ELF-1 (cell line): ENCODE measurements around the gene AP3S2.
A peak's percentile ranks its signal among the peaks of the same experiment; 100 is the strongest.
"Not testable (repeated sequence)": the region's sequence is repeated elsewhere in the genome, so short reads cannot be mapped to it uniquely, and the experiment has no call there.

Experiments
- DNase-seq: peaks from one replicate; pipeline ENCODE4 v3.0.0-alpha.2; 2016; ENCODE audit warnings: low read depth, low spot score

Gene AP3S2

DNA sequence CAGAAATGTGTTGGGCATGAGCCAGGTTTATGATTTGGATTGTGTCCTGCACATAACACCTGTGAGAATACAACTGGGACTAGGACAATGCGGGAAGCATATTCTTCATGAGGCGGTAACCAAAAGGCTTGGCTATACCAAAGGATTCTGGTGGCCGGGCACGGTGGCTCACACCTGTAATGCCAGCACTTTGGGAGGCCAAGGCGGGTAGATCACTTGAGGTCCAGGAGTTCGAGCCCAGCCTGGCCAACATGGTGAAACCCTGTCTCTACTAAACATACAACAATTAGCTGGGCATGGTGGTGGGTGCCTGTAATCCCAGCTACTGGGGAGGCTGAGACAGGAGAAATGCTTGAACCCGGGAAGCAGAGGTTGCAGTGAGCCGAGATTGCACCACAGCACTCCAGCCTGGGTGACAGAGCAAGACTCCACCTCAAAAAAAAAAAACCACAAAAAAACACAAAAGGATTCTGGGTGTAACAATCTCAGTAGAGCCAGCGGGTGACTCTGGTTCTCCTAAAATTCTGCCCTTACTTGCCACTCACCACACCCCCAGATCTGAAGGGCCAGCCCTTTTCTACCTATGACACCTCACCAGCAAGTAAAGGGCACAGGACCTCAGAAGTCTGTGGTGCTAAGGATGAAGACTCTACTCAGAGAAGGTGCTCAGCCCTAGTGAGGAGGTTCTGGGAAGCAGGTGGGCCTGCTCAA lies 59.2 kb downstream of the AP3S2 start:
- not testable (repeated sequence) for DNase-seq

DNA sequence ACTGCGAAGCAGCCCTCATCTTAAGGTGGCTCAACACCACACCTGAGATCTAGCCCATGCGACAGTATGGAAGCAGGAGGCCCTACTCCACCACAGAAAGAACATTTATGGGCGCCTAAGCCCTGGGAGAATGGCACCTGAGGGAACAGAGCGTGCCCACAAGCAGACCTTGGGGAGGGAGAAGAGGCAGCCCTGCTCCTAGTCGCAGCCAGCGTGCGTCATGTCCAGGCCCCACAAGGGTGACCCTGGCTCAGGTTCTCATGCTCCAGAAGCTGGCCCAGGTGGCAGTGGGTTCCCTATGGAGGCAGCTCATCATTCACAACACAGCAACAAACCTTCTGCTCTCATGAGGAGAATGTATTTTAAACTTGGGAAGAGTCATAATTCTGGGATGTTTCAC lies 59.8 kb downstream of the AP3S2 start:
- DNase-seq, result no peak

DNA sequence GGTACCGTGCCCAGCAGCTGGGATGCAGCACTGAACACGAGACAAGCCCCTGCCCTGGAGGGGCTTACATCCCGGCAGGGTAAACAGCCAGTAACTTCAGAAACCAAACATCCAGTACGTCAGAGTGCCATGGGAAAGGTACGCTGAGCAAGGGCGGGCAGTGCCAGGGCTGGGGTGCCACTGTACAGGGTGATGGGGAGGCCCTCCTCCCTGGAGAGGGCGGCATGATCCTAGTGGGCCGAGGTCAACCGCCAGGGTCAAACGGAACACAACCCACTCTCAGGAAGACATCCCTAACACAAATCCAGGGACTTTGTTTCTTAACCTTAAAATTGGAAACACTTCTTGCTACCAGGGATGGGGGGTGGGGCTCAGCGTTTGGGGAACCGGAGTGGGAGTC lies 63.2 kb downstream of the AP3S2 start:
- DNase-seq, result no peak

DNA sequence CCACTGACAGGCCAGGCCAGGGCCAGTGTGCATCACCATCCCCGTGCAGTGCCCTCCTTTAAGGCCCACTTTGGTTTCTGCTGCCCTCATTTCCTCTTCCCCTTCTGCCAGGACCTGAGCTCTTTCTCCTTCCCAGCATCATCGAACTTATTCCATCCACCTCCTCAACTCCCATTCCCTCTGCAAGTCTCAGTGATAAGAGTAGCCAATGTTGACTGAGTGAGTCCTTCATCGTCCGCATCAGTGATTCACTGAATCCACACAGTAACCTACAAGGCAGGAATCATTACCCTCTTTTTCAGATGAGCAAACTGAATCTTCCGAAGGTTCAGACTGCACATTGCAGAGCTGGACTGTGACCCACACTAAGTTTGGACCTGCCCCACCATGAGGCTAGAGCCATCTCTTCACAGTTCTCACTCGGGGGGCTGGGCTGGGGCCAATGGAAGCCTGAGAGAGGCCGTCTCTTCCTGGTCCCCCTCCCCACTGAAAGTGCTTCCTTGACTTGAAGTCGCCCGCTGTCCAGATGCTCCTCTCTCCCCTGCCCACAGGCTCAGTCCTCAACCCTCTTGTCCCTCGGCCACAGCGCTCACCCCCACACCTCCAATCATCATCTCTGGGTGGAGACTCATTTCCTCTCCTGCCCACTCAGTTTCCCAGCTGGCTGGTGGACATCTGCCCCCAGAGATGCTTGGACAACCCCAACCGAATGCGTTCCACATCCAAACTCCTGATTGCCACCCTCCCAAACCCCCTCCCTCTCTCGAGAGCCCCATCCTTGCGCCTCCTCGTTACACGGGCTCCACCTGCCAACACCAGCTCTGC lies 64.0 kb downstream of the AP3S2 start:
- no peak for DNase-seq

DNA sequence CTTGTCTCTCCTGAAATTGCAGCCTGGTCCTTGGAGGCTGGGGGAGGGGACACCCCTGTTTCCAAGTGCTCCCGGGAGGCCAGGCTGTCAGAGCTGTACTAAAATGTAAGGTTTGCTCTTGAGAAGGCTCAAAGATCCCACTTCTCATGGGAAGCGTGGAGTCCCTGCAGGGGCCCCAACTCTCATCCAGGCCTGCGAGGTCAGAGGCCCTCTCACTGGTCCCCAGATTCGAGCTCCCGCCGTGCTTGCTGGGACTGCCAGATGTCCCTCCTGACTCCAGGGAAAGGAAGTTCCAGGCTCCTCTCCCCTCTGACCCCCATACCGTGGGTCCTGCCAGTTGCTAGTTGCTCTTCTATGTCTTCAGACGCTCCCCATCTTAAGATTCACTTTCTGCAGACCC lies 64.6 kb downstream of the AP3S2 start:
- DNase-seq, result no peak

DNA sequence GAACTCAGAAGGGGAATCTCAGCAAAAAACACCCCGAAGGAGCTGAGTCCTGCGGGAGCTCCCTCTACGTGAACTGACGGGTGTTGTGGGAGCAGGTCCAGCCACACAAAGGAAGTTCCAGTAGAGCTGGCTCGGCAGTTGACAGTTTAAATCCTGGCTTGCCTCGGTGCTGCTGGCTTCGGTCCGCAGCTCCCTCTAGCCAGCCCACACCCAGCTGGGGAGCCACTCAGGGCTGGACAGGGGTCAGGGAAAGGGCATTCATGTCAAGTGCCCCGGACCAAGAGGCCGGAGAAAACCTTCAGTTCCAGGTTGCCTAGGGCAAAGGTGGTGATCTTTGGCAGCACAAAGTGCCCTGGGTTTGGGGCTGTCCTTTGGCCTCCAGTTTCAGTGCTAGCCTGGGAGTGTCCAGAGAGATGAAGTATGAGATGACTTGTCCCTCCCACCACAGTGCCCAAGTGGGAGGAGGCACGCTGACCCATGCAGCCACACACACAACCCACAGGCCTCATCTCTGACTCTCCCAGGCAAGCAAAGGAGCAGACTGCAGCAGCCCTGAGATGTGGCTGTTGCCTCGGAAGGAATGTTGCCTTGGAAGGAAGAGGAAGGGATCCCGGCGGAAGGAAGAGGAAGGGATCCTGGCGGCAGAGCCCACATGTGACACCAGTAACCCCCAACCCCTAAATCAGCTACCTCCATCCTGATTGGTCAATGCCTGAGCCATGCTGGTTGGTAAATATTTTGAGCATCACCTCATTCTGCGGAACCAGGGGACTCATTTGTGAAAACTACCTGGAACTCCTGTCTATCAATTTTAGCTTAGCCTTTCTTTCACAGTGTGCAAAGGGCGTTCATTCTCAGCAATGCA lies 65.3 kb downstream of the AP3S2 start:
- DNase-seq, result peak; percentile 64

DNA sequence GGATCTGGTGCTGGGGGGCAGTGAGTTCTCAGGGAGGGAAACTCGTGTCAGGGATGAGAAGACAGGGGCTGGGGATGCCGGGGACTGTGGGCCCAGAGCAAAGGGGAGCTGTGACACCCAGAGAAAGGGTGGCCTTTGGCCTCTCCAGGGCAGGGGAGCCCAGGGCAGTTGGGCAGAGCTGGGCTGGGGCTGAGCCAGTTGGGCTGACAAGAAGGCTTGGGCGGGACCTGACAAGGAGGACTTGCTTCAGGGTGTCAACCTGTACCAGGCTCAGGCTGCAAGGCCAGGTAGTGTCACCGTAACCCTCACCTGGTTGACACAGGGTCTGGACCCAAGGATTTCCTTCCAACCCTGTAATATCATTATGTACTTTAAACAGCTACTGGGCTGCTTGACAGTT lies 66.0 kb downstream of the AP3S2 start:
- no peak for DNase-seq

DNA sequence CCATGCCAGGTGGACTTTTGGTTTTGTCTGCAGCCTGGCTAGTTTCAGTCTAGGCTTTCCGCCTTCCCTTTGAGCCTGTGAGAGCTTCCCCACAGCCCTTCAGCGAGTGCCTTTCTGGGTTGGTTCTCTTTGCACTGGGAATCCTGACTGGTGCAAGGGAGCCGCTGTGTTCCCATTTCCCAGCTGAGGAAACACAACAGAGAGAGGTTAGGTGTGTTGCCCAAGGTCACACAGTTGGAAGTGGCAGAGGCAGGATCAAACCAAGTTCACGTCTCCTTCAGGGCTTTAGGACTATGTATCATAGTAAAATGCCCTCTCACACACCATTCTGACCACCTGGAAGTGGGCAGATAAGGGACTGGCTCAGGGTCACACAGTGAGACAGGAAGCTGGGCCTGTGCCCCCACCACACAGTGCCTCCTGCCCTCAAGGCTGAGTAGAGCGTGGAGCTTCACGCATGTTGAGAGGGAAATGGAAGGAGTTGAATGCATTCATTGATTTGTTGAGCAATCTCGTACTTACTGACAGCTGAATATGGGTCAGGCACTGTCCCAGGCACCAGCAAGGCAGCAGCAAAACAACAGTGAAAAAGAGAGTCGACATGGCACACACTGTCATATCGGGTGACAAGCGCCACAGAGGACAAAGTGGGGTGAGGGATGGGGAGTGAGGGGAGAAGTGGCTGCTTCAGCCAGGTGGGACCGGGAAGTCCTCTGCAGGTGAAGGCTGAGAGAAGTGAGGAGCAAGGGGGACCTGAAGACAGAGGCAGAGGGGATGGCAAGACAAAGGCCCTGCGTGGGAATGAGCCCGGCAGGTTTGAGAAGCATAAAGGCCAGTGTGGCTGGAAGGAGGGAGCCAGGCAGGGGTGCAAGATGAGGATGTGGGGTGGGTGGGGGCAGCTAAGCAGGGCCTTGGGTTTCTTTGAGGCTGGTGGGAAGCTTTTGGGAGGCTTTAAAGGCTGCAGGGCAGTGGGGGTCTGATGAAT lies 66.8 kb downstream of the AP3S2 start:
- no peak for DNase-seq

DNA sequence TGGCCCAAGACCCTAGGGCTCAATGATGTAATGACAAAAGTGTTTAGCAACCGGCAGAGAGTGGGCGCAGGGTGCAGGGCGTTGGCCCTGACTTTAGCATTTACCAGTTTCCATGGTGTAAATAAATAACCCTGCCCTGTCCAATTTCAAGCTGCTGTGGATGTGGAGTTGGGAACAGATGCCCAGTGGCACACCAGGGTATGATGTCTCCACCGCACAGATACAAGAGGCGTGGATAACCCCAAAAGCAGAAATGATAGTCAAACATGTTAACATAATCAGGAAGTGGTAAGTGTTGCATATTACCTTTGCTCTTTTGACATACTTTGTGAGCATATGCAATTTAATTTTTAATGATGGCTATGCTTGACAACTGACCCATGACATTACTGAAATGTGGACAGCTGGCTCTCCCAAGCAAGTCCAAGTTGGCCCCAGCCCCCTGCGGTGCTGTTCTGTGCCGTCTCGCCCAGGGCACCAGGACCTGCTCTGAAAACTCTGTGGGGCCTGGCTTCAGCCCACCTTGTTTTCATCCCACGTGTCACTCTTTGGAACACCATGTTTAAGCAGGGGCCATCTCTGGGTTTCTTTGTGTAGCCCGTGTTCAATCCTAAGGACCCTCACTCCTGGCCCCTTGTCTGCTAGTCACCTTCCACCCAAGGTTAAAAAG lies 68.4 kb downstream of the AP3S2 start:
- no peak for DNase-seq

DNA sequence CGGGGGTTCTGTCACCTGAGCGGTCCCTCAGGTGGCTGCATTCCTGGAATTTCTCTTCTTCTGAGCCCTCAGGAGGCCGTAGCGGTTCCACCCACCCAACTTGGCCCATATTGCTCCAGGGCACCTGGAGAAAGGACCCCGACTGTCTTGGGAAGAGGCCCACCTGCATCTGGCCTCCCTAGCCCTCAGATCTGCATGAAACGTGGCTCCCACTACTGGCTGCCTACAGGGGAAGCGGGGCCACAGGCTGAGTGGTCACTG lies 69.3 kb downstream of the AP3S2 start:
- peak; percentile 37 for DNase-seq

DNA sequence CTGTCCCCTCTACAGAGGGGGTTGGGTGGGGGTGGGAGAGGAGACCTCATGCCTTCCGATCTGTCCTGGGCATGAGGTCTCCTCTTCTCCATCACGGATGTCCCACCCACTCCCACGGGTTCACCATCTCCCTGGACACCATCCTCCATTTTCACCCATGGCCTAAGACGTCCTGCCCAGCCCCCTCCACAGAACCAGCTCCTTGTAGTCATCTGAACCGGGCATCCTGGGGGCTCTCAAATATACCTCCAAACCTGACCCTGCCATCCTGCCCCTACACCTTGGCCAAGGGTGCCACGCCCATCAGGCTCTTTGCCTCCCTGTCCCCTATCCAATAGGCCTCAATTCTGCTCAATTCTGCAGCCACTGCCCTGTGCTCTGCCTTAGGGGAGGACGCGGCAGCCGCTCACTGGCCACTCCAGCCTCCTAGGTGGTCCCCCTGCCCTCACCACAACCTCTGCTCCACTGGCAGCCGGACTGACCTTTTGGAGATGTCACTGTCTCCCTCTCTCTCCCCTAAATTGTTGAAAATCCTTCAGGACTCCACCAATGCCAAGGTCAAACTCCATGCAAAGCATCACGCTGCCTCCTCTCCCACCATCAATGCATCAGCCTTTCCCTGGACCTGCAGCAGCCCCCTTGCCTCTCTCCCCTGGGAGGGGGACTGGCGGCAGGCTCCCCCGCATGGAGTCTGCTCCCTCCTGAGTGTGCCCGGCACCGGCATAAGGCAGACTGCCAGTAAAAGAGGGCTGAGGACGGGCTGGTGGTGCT lies 69.8 kb downstream of the AP3S2 start:
- no peak for DNase-seq

DNA sequence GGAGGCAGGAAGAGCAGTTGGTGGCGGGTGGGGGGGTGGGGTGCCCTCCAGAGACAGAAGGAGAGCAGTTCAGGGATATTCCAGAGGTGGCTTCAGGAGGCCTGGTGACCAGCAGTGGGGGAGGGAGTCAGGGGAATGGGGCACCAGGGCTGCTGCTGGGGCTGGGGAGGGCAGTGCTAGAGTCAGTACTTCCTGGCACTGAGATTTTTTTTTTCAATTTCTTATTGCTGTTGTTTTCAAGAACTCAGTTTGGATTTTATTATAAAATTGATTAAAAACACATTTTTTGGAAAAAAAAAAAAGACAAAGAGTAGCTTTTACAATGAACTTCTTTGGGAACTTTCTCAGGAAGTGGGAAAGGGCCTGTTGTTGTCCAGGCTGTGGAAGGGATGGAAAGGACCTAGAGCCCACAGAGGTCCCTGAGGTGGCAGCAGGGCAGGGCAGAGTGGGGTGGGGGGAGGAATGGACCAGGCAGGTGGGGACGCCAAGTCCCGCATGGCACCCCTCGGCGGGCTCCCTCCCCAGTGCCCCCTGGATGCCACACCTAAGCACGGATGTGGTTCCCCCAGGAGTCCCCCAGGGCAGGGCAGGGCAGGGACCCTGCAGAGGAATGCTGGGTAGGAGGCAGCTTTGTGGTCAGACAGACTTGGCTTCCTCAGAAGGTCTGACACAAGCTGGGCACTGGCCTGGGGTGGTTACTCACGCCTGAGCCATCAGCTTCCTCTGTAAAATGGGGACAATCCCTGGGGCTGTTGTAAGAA lies 70.7 kb downstream of the AP3S2 start:
- no peak for DNase-seq

DNA sequence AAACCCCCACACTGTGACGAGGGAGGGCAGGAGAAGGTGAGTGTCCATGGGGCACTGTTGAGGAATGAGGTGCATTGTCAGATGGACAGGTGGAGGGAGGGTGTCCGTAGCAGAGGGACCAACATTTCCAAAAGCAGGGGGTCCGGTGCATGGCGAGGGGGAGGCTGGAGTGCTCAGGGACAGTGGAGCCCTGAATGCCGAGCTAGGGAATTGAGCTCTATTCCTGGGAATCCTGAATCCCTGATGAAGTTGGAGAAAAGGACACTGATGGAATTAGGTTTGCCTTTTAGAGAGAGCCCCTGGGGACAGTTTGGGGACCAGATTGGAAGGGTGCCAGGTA lies 71.2 kb downstream of the AP3S2 start:
- DNase-seq, result no peak

DNA sequence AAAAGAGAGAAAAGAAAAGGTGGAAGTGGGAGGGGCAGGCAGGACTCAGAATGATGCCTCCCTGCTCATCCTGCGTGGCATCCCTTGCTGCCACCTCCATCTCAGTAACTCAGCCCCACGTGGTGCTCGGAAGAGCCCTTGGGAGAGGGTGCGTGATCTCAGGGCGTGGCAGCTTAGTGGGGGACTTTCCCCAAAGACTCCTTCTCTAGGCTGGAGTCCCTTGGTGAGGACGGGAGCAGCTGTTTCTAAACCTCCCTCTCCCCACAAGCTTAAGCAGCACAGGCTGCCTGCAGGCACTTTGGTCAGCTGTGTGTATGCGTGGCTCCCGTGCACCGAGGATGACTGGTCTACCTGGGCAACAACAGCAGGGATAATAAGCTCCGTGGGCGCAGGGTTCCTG lies 71.8 kb downstream of the AP3S2 start:
- DNase-seq, result no peak

DNA sequence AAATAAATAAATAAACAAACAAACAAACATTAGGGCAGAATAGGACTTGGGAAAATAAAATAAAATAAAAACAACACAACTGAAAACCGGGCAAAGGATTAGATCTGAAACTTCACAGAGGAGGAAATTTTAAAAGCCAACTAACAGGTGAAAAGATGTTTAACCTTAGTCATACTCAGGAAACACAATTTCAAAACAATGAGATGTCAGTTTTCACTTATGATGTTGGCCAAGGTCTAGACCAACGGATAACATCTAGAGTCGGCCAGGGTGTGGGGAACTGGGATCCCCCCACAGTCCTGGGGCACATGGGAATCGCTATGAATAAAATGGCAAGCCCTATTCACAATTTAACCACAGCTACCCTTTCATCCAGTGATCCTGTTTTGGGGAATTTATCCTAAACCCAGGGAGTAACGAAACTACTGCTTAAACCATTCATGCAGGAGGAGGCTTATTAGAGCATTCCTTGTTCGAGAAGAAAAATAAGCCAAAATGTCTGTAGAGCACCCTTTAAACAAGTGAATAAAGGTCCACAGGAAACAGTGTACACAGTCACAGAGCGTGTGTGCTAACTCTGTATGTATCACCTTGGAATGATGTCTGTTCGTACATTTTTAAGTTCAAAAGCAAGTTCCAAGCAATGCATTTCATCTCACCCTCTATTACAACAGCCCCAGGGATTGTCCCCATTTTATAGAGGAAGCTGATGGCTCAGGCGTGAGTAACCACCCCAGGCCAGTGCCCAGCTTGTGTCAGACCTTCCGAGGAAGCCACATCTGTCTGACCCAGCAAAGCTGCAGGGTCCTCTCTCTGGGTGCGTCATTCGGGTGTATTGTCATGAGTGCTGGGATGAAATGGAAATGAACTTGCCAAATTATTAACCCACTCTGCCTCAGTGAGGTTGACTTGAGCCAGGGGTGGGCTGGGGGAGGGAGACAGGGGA lies 72.9 kb downstream of the AP3S2 start:
- no peak for DNase-seq

DNA sequence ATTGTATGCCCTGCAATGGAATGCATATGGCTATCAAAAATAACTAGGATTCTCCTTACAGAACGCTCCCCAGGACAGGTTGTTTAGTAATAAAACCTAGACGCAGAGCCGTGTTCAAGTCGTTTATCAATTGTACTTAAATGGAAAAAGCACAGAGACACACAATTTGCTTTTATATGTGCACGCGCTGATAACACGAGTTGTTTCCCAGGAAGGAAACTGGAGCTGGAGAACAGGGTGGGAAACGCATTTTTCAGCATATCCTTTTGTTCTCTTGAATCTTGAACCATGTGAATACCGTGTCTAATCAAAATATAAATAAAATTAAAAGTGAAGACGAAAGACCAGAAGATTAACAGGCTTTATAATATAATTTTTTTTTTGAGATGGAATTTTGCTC lies 75.5 kb downstream of the AP3S2 start:
- DNase-seq, result no peak

DNA sequence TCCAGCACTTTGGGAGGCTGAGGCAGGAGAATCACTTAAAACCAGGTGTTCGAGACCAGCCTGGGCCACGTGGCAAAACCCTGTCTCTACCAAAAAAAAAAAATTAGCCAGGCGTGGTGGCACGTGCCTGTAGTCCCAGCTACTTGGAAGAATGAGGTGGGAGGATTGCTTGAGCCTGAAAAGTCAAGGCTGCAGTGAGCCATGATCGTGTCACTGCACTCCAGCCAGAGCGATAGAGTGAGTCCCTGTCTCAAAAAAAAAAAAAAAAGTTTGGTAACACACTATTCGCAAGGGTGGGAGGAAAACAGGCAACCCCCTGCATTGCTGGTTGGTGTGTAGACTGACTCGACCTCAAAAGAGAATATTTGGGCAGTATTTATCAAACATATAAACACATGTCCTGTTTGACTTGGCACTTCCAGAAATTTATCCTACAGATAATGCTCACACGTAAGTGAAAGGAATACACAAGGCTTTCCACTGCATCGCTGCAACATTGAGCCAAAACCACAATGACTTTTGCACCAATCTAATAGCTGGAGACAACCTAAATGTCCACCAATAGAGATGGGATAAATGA lies 76.0 kb downstream of the AP3S2 start:
- no peak for DNase-seq

DNA sequence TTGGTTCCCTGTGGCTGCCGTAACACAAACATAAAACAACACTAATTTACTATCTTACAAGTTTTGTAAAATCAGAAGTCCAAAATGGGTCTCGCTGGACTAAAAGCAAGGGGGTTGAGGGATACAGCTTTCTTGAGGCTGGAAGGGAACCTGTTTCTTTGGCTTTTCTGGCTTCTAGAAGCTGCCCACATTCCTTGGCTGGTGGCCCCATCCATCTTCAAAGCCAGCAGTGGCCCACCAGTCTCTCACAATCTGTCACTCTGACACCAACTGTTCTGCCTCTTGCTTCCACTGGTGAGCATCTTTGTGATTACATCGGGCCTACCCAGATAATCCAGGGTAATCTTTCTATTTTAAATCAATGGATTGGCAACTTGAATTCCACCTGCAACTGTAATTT lies 78.0 kb downstream of the AP3S2 start:
- DNase-seq, result no peak
